GM12874 (cell line): ENCODE measurements around the gene LRP1-AS.

Experiments
- CTCF ChIP-seq: IDR thresholded peaks from 2 replicates; pipeline ENCODE4 v1.5.1; 2011; ENCODE audit warnings: low read depth, mild to moderate bottlenecking, control low read depth, low read length, moderate library complexity; ENCODE audit not compliant: insufficient read depth

Gene LRP1-AS

GRCh38 chr12:57185403-57185802 lies 38.0 kb upstream of the LRP1-AS start:
- TF ChIP-seq CTCF = no peak

GRCh38 chr12:57183939-57184725 lies 36.7 kb upstream of the LRP1-AS start:
- TF ChIP-seq CTCF = no peak

GRCh38 chr12:57182918-57183575 lies 35.6 kb upstream of the LRP1-AS start:
- peak; percentile 94 for TF ChIP-seq CTCF

- no peak for TF ChIP-seq CTCF
Observed at GRCh38 chr12:57181561-57182155, 34.2 kb upstream of the LRP1-AS start.

- no peak for TF ChIP-seq CTCF
Observed at GRCh38 chr12:57181072-57181471, 33.7 kb upstream of the LRP1-AS start.

GRCh38 chr12:57180321-57180989 lies 33.0 kb upstream of the LRP1-AS start:
- no peak for TF ChIP-seq CTCF

GRCh38 chr12:57179331-57180086 lies 32.1 kb upstream of the LRP1-AS start:
- TF ChIP-seq CTCF = no peak
